ENCODE data around the gene ATP6V1B1.
A peak's percentile ranks its signal among the peaks of the same experiment; 100 is the strongest.
"Not testable (repeated sequence)": the region's sequence is repeated elsewhere in the genome, so short reads cannot be mapped to it uniquely, and the experiment has no call there.

The ATP6V1B1 gene

GRCh38 chr2:70985956-70986355 is 50.3 kb downstream of the ATP6V1B1 start:
- Histone ChIP-seq H3K4me1 (ENCODE audit: insufficient read depth, low read length) (peaks cover 5% of the 10 kb centered on the region; the same call in 1 of the 2 replicates), H3K9me3 (ENCODE audit: control insufficient read depth, insufficient read depth, low read length) (no peaks in the 10 kb centered on the region), H3K9ac (ENCODE audit: low read depth, low read length) (no peak overlapping the region), H3K36me3 (ENCODE audit: insufficient read depth, low read length) (no peaks in the 10 kb centered on the region)

GRCh38 chr2:70986499-70987189 is 50.9 kb downstream of the ATP6V1B1 start:
- Histone ChIP-seq H3K9me3 (ENCODE audit: control insufficient read depth, insufficient read depth, low read length) (no peaks in the 10 kb centered on the region), H3K36me3 (ENCODE audit: insufficient read depth, low read length) (no peaks in the 10 kb centered on the region), H3K4me1 (ENCODE audit: insufficient read depth, low read length) (peaks cover 5% of the 10 kb centered on the region; the same call in 1 of the 2 replicates), H3K9ac (ENCODE audit: low read depth, low read length) (no peak overlapping the region)

GRCh38 chr2:70987386-70987785 is 51.7 kb downstream of the ATP6V1B1 start:
- no peaks in the 10 kb centered on the region for H3K36me3 ChIP-seq (ENCODE audit: insufficient read depth, low read length)
- peaks cover 5% of the 10 kb centered on the region; the same call in 1 of the 2 replicates for H3K4me1 ChIP-seq (ENCODE audit: insufficient read depth, low read length)
- no peak overlapping the region for H3K9ac ChIP-seq (ENCODE audit: low read depth, low read length)
- H3K9me3 ChIP-seq (ENCODE audit: control insufficient read depth, insufficient read depth, low read length), result no peaks in the 10 kb centered on the region

- Histone ChIP-seq H3K36me3 (ENCODE audit: insufficient read depth, low read length) (no peaks in the 10 kb centered on the region), H3K4me1 (ENCODE audit: insufficient read depth, low read length) (peaks cover 5% of the 10 kb centered on the region; the same call in 1 of the 2 replicates), H3K9ac (ENCODE audit: low read depth, low read length) (no peak overlapping the region)
These were observed 52.5 kb downstream of the ATP6V1B1 start for GRCh38 chr2:70988151-70988550.

GRCh38 chr2:70988726-70989648 is 53.3 kb downstream of the ATP6V1B1 start:
- Histone ChIP-seq H3K9me3 (ENCODE audit: control insufficient read depth, insufficient read depth, low read length) (no peaks in the 10 kb centered on the region), H3K36me3 (ENCODE audit: insufficient read depth, low read length) (no peaks in the 10 kb centered on the region), H3K4me1 (ENCODE audit: insufficient read depth, low read length) (peaks cover 12% of the 10 kb centered on the region; the same call in 1 of the 2 replicates), H3K9ac (ENCODE audit: low read depth, low read length) (no peak overlapping the region)

More at GRCh38 chr2:70988151-70988550, 52.5 kb downstream of the ATP6V1B1 start:
- no peaks in the 10 kb centered on the region for H3K9me3 ChIP-seq (ENCODE audit: control insufficient read depth, insufficient read depth, low read length)

GRCh38 chr2:70990216-70990615 is 54.5 kb downstream of the ATP6V1B1 start:
- H3K36me3 ChIP-seq (ENCODE audit: insufficient read depth, low read length), result no peaks in the 10 kb centered on the region
- H3K9ac ChIP-seq (ENCODE audit: low read depth, low read length), result no peak overlapping the region
- no peaks in the 10 kb centered on the region for H3K9me3 ChIP-seq (ENCODE audit: control insufficient read depth, insufficient read depth, low read length)
- H3K4me1 ChIP-seq (ENCODE audit: insufficient read depth, low read length), result peaks cover 8% of the 10 kb centered on the region; the same call in 1 of the 2 replicates

GRCh38 chr2:70991142-70991541 is 55.4 kb downstream of the ATP6V1B1 start:
- Histone ChIP-seq H3K4me1 (ENCODE audit: insufficient read depth, low read length) (peaks cover 8% of the 10 kb centered on the region; the same call in 1 of the 2 replicates), H3K9ac (ENCODE audit: low read depth, low read length) (no peak overlapping the region), H3K36me3 (ENCODE audit: insufficient read depth, low read length) (no peaks in the 10 kb centered on the region), H3K9me3 (ENCODE audit: control insufficient read depth, insufficient read depth, low read length) (no peaks in the 10 kb centered on the region)

- Histone ChIP-seq H3K9ac (ENCODE audit: low read depth, low read length) (no peak overlapping the region), H3K4me1 (ENCODE audit: insufficient read depth, low read length) (peaks cover 8% of the 10 kb centered on the region; the same call in 1 of the 2 replicates), H3K36me3 (ENCODE audit: insufficient read depth, low read length) (no peaks in the 10 kb centered on the region), H3K9me3 (ENCODE audit: control insufficient read depth, insufficient read depth, low read length) (no peaks in the 10 kb centered on the region)
These were observed 56.0 kb downstream of the ATP6V1B1 start for GRCh38 chr2:70991742-70992141.

GRCh38 chr2:70992945-70993853 is 57.5 kb downstream of the ATP6V1B1 start:
- no peaks in the 10 kb centered on the region for H3K36me3 ChIP-seq (ENCODE audit: insufficient read depth, low read length)
- no peaks in the 10 kb centered on the region for H3K9me3 ChIP-seq (ENCODE audit: control insufficient read depth, insufficient read depth, low read length)
- peaks cover 8% of the 10 kb centered on the region; the same call in 1 of the 2 replicates for H3K4me1 ChIP-seq (ENCODE audit: insufficient read depth, low read length)
- H3K9ac ChIP-seq (ENCODE audit: low read depth, low read length), result peak overlapping the region; percentile 84; the same call in 1 of the 2 replicates

GRCh38 chr2:70994009-70994698 is 58.5 kb downstream of the ATP6V1B1 start:
- H3K36me3 ChIP-seq (ENCODE audit: insufficient read depth, low read length), result no peaks in the 10 kb centered on the region
- peak overlapping the region; percentile 84 for H3K9ac ChIP-seq (ENCODE audit: low read depth, low read length)
- peaks cover 8% of the 10 kb centered on the region; the same call in 1 of the 2 replicates for H3K4me1 ChIP-seq (ENCODE audit: insufficient read depth, low read length)
- no peaks in the 10 kb centered on the region for H3K9me3 ChIP-seq (ENCODE audit: control insufficient read depth, insufficient read depth, low read length)

- no peaks in the 10 kb centered on the region for H3K36me3 ChIP-seq (ENCODE audit: insufficient read depth, low read length)
- H3K9ac ChIP-seq (ENCODE audit: low read depth, low read length), result peak within 1 kb of the TSS; percentile 84
- H3K4me1 ChIP-seq (ENCODE audit: insufficient read depth, low read length), result peaks cover 8% of the 10 kb centered on the region; the same call in 1 of the 2 replicates
- H3K9me3 ChIP-seq (ENCODE audit: control insufficient read depth, insufficient read depth, low read length), result no peaks in the 10 kb centered on the region
These were observed 59.2 kb downstream of the ATP6V1B1 start, which contains the start of gene TEX261 for GRCh38 chr2:70994699-70995425. Gene TEX261 (minus strand): TSS chr2:70994873. CDS start chr2:70994757, 116 bp downstream.

GRCh38 chr2:70995426-70995729 is 59.7 kb downstream of the ATP6V1B1 start:
- no peaks in the 10 kb centered on the region for H3K9me3 ChIP-seq (ENCODE audit: control insufficient read depth, insufficient read depth, low read length)
- H3K36me3 ChIP-seq (ENCODE audit: insufficient read depth, low read length), result no peaks in the 10 kb centered on the region
- H3K4me1 ChIP-seq (ENCODE audit: insufficient read depth, low read length), result peaks cover 8% of the 10 kb centered on the region; the same call in 1 of the 2 replicates
- peak overlapping the region; percentile 84 for H3K9ac ChIP-seq (ENCODE audit: low read depth, low read length)

- H3K4me1 ChIP-seq (ENCODE audit: insufficient read depth, low read length); H3K36me3 ChIP-seq (ENCODE audit: insufficient read depth, low read length); H3K9me3 ChIP-seq (ENCODE audit: control insufficient read depth, insufficient read depth, low read length); H3K9ac ChIP-seq (ENCODE audit: low read depth, low read length): not testable (repeated sequence)
These were observed 63.2 kb downstream of the ATP6V1B1 start for GRCh38 chr2:70998885-70999284.

Data from ES-I3 (cell line).